Osteoblast (primary cell): Measurements from ENCODE around the gene IL17B. TPM values are rescaled to one million over a fixed set of nuclear protein-coding genes. Genes with fewer than 3 reads are reported as not detected.
A peak's percentile ranks its signal among the peaks of the same experiment; 100 is the strongest.

Experiments
- DNase-seq: peaks from one replicate; pipeline ENCODE4 v3.0.0; 2011; ENCODE audit warnings: low spot score, mixed read lengths; ENCODE audit not compliant: insufficient read length; ENCODE audit errors: missing footprints
- H2AFZ ChIP-seq: 2 replicates; pipeline ENCODE4 v1.6.0; 2011; ENCODE audit warnings: mild to moderate bottlenecking, low read length
- H3K27ac ChIP-seq: 2 replicates; pipeline ENCODE4 v1.5.1; 2011; ENCODE audit warnings: mild to moderate bottlenecking, low read depth, low read length, moderate library complexity
- H3K27me3 ChIP-seq: 2 replicates; pipeline ENCODE4 v1.6.0; 2012; ENCODE audit warnings: mild to moderate bottlenecking, control low read depth, inconsistent platforms, low read length, moderate library complexity; ENCODE audit not compliant: insufficient read depth
- H3K36me3 ChIP-seq: 2 replicates; pipeline ENCODE4 v1.5.1; 2011; ENCODE audit warnings: mild to moderate bottlenecking, low read length, control low read depth, moderate library complexity; ENCODE audit not compliant: insufficient read depth
- H3K4me1 ChIP-seq: 2 replicates; pipeline ENCODE4 v1.5.1; 2011; ENCODE audit warnings: mild to moderate bottlenecking, low read length, control low read depth, moderate library complexity; ENCODE audit not compliant: insufficient read depth
- H3K4me2 ChIP-seq: 2 replicates; pipeline ENCODE4 v1.6.0; 2011; ENCODE audit warnings: mild to moderate bottlenecking, low read length; ENCODE audit not compliant: insufficient read depth
- H3K4me3 ChIP-seq: fragments of 200-600 bp; sonication (generic); 3 replicates; pipeline ENCODE4 v1.5.1; 2012; ENCODE audit warnings: mild to moderate bottlenecking, low read length, inconsistent platforms; ENCODE audit not compliant: insufficient read depth
- H3K79me2 ChIP-seq: 2 replicates; pipeline ENCODE4 v1.6.0; 2012; ENCODE audit warnings: mild to moderate bottlenecking, low read length, control low read depth, inconsistent platforms; ENCODE audit not compliant: insufficient read depth
- H3K9me3 ChIP-seq: 2 replicates; pipeline ENCODE4 v1.5.1; 2011; ENCODE audit warnings: low read depth, low read length, control low read depth
- H4K20me1 ChIP-seq: 2 replicates; pipeline ENCODE4 v1.6.0; 2012; ENCODE audit warnings: mild to moderate bottlenecking, low read length, control low read depth; ENCODE audit not compliant: insufficient read depth
- total RNA-seq: library from RNA; depleted of rRNA; stranded (reverse); fragments of >200 nt; gene quantifications from 2 replicates; pipeline ENCODE4 v1.2.3, GENCODE V29; 2012
- TF ChIP-seq, protein P1 (sequence below): IDR thresholded peaks from 2 replicates; pipeline ENCODE4 v1.5.1; 2011; ENCODE audit warnings: mild to moderate bottlenecking, low read depth, low read length, moderate library complexity; ENCODE audit errors: extremely low read depth

IL17B gene
- total RNA-seq, 1 donor: not detected

DNA sequence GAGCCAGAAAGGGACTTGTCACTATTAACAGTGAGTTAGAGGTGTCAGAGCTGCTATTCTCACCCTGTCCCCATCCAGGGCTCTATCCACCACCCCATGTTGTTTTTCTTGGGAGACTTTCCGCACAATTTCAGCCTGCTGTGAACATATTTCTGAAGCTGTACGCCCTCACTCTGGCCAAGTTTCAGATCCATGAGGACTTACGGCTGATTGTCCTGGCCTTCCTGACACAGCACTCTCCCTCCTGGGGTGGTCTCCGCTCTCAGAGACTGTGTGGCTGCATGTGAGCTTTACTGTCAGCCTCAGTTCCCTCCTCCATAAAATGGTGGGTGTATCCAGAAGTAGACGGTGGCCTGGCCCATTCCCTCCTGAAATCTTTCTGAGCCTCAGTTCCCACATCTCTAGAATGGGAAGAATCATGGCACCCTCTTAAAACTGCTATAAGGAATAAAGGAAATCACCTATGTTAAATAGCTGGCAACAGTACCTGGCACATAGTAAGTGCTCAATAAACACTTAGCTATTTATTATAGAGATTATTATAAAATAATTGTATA, 804 bp upstream of the IL17B start:
- Histone ChIP-seq H3K79me2 (no peaks in the 10 kb centered on the region), H3K36me3 (no peaks in the 10 kb centered on the region), H2AFZ (no peak overlapping the region), H3K9me3 (no peaks in the 10 kb centered on the region), H3K27ac (no peak overlapping the region), H4K20me1 (no peaks in the 10 kb centered on the region), H3K4me3 (no peak overlapping the region), H3K4me2 (no peak overlapping the region), H3K4me1 (peaks cover 4% of the 10 kb centered on the region), H3K27me3 (no peaks in the 10 kb centered on the region)
- TF ChIP-seq, protein P1, sequence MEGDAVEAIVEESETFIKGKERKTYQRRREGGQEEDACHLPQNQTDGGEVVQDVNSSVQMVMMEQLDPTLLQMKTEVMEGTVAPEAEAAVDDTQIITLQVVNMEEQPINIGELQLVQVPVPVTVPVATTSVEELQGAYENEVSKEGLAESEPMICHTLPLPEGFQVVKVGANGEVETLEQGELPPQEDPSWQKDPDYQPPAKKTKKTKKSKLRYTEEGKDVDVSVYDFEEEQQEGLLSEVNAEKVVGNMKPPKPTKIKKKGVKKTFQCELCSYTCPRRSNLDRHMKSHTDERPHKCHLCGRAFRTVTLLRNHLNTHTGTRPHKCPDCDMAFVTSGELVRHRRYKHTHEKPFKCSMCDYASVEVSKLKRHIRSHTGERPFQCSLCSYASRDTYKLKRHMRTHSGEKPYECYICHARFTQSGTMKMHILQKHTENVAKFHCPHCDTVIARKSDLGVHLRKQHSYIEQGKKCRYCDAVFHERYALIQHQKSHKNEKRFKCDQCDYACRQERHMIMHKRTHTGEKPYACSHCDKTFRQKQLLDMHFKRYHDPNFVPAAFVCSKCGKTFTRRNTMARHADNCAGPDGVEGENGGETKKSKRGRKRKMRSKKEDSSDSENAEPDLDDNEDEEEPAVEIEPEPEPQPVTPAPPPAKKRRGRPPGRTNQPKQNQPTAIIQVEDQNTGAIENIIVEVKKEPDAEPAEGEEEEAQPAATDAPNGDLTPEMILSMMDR: no peak
- no peak for DNase-seq

DNA sequence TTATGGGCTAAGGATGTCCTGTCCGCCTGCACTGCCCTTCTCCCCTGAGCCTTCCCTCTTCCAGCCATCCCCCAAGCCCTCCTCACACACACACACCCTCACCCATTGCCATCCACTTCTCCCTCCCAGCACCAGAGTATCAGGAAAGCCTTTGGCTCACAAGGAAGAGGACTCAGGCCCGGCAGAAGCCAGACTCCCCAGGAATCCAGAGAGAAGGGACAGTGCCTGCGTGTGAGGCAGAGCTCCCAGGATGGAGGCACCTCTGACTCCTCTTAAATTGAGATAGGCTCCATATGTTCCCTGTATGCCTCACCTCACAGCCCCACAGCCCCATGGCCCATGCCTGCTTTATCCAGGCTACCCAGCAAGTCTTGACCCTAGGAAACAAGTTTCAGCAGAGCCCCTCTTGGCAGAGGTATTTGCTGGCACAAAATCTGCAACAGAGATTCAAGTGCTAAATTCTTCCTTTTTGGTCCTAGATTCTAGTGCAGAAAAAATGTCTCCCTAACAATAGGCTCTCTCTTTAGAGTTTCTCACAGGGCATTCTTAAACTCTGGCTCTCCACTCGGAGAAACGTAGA, 761 bp downstream of the IL17B start:
- no peak overlapping the region for H3K4me2 ChIP-seq
- no peak for DNase-seq
- H3K9me3 ChIP-seq: no peaks in the 10 kb centered on the region
- no peak overlapping the region for H3K27ac ChIP-seq
- no peak overlapping the region for H3K4me3 ChIP-seq
- H3K27me3 ChIP-seq: no peaks in the 10 kb centered on the region
- no peaks in the 10 kb centered on the region for H3K4me1 ChIP-seq
- no peak overlapping the region for H2AFZ ChIP-seq
- no peaks in the 10 kb centered on the region for H4K20me1 ChIP-seq
- no peaks in the 10 kb centered on the region for H3K36me3 ChIP-seq
- TF ChIP-seq, protein P1: no peak
- no peaks in the 10 kb centered on the region for H3K79me2 ChIP-seq

- TF ChIP-seq, protein P1: no peak
- H3K36me3 ChIP-seq: no peaks in the 10 kb centered on the region
- H3K27ac ChIP-seq: no peak overlapping the region
- no peaks in the 10 kb centered on the region for H3K9me3 ChIP-seq
- DNase-seq: peak; percentile 17
- no peak overlapping the region for H2AFZ ChIP-seq
- no peaks in the 10 kb centered on the region for H3K4me1 ChIP-seq
- no peak overlapping the region for H3K4me3 ChIP-seq
- no peaks in the 10 kb centered on the region for H4K20me1 ChIP-seq
- peaks cover 3% of the 10 kb centered on the region for H3K27me3 ChIP-seq
- H3K4me2 ChIP-seq: no peak overlapping the region
- no peaks in the 10 kb centered on the region for H3K79me2 ChIP-seq
Observed at GRCh38 chr5:149376711-149377447, 2.2 kb downstream of the IL17B start.

DNA sequence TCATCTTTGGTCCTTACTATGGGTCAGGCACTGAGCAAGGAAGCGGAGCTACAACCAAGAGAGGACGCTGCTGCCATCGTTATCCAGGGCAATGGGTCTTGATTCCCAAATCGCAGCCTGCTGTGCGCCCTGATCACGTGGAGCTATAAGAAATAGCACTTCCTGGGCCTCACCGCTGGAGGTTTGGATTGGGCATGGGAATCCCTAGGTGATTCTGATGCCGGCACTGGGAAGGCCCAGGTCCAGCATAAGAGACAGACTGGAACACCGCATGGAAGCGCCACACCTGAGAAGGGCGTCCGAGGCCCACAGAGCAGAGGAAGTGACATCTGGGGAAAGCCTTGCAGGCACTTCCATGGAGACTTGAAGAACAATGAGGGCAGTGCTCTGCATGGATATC, 3.0 kb downstream of the IL17B start:
- H3K27ac ChIP-seq: no peak overlapping the region
- TF ChIP-seq, protein P1: no peak
- H3K4me2 ChIP-seq: no peak overlapping the region
- H2AFZ ChIP-seq: no peak overlapping the region
- H3K36me3 ChIP-seq: no peaks in the 10 kb centered on the region
- no peaks in the 10 kb centered on the region for H3K4me1 ChIP-seq
- no peaks in the 10 kb centered on the region for H4K20me1 ChIP-seq
- no peaks in the 10 kb centered on the region for H3K9me3 ChIP-seq
- DNase-seq: no peak
- H3K4me3 ChIP-seq: no peak overlapping the region
- peaks cover 6% of the 10 kb centered on the region for H3K27me3 ChIP-seq
- no peaks in the 10 kb centered on the region for H3K79me2 ChIP-seq
